Mammary epithelial cell (primary cell): ENCODE data around the gene ANKRD11.

Experiments used
- EZH2 ChIP-seq: IDR thresholded peaks from 2 replicates; pipeline ENCODE4 v1.6.1; 2012; ENCODE audit warnings: low read length, inconsistent platforms, borderline replicate concordance
- TF ChIP-seq, protein P1 (sequence below), 2 donors: IDR thresholded peaks in 1 of 2; conservative IDR thresholded peaks in 1 of 2; 2 replicates each; pipeline ENCODE4 v1.5.1; 2011 to 2012; ENCODE audit warnings: inconsistent platforms in 2 of 2, low read length in 2 of 2, mild to moderate bottlenecking in 2 of 2, control low read depth in 1 of 2, low read depth in 1 of 2; ENCODE audit not compliant: insufficient read depth in 1 of 2; ENCODE audit errors: extremely low read depth in 1 of 2

DNA sequence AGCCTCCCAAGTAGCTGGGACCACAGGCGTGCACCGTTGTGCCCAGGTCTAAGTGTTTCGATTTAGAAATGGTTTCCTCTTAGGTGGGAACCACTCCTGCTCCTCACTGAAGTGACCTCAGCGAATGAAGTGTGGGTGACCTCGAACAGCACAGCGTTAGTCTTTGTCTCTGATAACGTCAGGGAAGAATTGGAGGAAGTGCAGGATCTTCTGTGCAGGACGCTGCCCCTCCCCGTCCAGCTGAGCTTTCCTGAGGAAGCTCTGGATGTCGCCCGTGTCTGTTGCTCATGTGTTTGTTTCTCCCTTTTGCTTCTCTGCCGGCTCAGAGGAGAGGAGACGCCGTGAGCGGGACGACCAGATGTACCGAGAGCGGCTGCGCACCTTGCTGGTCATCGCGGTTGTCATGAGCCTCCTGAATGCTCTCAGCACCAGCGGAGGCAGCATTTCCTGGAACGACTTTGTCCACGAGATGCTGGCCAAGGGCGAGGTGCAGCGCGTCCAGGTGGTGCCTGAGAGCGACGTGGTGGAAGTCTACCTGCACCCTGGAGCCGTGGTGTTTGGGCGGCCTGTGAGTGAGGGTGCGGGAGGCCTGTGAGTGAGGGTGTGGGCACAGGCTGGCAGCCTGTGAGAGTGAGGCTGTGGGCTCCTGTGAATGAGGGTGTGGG lies 33.5 kb upstream of the ANKRD11 start:
- TF ChIP-seq, protein P1, sequence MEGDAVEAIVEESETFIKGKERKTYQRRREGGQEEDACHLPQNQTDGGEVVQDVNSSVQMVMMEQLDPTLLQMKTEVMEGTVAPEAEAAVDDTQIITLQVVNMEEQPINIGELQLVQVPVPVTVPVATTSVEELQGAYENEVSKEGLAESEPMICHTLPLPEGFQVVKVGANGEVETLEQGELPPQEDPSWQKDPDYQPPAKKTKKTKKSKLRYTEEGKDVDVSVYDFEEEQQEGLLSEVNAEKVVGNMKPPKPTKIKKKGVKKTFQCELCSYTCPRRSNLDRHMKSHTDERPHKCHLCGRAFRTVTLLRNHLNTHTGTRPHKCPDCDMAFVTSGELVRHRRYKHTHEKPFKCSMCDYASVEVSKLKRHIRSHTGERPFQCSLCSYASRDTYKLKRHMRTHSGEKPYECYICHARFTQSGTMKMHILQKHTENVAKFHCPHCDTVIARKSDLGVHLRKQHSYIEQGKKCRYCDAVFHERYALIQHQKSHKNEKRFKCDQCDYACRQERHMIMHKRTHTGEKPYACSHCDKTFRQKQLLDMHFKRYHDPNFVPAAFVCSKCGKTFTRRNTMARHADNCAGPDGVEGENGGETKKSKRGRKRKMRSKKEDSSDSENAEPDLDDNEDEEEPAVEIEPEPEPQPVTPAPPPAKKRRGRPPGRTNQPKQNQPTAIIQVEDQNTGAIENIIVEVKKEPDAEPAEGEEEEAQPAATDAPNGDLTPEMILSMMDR (conservative IDR thresholded peaks at IDR 0.05 in 1 of 2, IDR thresholded peaks at IDR 0.05 in 1 of 2; ENCODE audit: extremely low read depth in 1 of 2, insufficient read depth in 1 of 2, low read depth in 1 of 2, low read length in 2 of 2), result no peak
- no peak for TF ChIP-seq EZH2
